Fibroblast of the aortic adventitia (primary cell): Measurements from ENCODE around the gene IL1F10. TPM values are rescaled to one million over a fixed set of nuclear protein-coding genes. Genes with fewer than 3 reads are reported as not detected.

Source experiments
- DNase-seq: peaks from one replicate; pipeline ENCODE4 v3.0.0-alpha.2; 2010; ENCODE audit warnings: low read depth
- H3K4me3 ChIP-seq: 2 replicates; pipeline ENCODE4 v1.5.1; 2011; ENCODE audit warnings: low read depth, mild to moderate bottlenecking, control low read depth, low read length, moderate library complexity
- CTCF ChIP-seq: IDR thresholded peaks from 2 replicates; pipeline ENCODE4 v1.5.1; 2011; ENCODE audit warnings: mild to moderate bottlenecking, low read length, control low read depth, inconsistent platforms; ENCODE audit not compliant: insufficient read depth
- total RNA-seq: library from RNA; depleted of rRNA; stranded (reverse); fragments of >200 nt; gene quantifications from 2 replicates; pipeline ENCODE4 v1.2.3, GENCODE V29; 2012; ENCODE audit warnings: low replicate concordance

Gene IL1F10
- total RNA-seq, 1 donor = not detected

GRCh38 chr2:113032737-113033136, 35.0 kb upstream of the IL1F10 start:
- no peak for DNase-seq
- TF ChIP-seq CTCF = no peak
- H3K4me3 ChIP-seq = no peak overlapping the region

DNA sequence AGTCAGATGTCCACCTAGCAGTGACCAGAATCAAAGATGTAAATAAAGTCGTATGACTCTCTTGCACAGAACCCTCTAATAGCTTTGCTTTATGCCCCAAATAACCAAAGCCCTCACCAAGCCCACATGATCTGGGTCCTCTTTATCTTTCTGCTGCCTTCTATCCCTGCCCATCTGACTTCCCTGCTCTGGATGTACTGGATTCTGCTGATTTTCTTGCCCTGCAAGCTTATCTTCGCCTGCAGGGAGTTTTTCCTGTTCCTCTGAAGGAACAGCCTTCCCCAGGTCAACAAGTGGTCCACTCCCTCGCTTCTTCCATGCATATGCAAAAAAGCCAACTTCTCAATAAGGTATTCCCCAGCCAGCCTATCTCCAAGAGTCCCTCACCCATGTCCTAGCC, 33.8 kb upstream of the IL1F10 start:
- no peak overlapping the region for H3K4me3 ChIP-seq
- DNase-seq = no peak
- no peak for TF ChIP-seq CTCF

DNA sequence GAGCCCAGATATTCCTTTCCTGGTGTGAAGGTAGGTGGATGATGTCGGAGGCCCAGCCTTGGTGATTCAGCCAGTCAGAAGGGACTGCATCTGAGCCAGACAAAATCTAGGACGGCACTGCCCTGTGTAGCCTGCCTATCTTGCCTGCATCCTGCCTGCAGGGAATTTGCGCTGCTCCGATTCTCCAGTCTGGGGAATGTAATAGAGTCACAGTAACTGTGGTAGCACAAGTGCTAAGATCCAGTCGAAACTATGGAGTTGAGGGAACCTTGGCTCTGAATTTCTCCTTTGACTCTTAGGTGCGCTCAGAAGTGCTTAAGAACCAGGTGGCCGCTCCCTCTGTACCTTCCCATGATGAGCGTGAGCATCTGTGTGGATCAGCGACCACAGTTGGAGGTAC, 31.0 kb upstream of the IL1F10 start:
- TF ChIP-seq CTCF = no peak
- DNase-seq = no peak
- H3K4me3 ChIP-seq = no peak overlapping the region

DNA sequence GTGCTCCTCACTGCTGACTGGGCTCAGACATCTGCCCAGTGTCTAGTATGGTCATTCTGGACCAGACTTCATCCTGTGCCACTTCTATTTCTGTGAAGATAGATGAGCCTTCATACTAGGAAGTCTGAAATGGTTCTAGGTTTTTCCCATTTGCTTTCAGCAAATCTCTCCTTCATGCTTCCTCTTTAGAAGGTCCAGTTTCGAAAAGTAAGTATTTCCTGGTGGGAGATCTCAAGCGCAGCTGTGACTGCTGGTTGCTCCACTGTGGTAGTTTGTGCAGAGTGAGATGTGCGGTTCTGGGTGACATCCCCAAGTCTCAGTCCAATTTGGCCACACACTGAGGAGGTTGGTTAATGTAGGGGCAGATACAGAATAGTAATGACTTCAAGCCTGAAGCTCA, 29.5 kb upstream of the IL1F10 start:
- no peak for DNase-seq
- TF ChIP-seq CTCF = no peak
- H3K4me3 ChIP-seq = no peak overlapping the region

DNA sequence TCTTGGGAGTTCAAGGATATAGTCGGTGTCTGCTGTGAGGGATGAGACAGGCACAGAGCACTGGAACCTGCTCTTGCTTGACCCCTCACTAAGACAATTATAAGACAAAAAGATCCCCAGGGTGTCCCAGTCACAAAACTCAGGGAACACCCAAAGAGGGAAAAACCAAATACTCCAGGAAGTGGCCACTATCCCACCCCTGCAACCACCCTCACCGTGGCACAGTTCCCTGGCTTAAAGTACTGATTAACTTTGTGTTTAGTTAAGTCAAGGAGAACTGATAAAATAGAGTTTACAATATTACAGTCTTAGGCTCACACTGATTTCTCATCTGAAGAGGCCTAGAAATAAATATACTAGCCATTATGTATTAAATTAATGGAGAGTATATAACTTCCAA, 28.6 kb upstream of the IL1F10 start:
- no peak for DNase-seq
- no peak overlapping the region for H3K4me3 ChIP-seq
- no peak for TF ChIP-seq CTCF

DNA sequence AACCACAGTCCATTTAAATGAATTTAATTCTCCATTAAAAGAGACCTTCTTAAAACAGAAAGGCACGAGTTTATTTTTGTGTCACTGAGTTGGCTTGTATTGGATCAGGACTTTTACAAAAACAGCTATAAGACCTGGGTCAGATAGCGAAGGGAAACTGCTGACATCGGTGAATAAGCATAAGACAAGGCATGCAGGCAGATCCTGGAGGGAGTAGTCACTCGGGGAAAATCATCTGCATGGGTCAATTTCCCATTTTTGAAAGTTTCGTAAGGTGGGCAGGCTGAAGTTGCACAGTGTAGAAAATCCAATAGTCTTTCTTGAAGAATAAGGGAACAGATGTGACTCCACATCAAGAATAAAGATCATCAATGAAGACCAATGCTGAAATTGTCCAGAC, 28.1 kb upstream of the IL1F10 start:
- TF ChIP-seq CTCF = no peak
- H3K4me3 ChIP-seq = no peak overlapping the region

DNA sequence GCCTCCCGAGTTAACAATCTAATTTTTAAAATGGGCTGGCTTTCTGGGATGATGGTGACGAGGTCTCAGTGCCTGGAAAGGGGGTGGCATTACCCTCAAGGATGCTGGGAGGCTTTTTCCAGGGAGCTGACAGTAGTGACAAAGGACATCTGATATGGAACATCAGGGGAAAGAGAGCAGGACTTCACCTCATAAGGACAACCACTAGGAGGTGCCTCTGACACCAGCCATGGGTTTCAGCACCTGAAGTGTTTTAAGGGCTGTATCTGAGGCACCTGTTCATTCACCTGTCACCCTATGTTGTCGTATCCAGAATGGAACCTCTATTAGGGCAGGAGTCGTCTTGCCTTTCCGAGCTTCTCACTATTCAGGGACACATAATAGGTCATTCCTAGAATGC, 25.9 kb upstream of the IL1F10 start:
- H3K4me3 ChIP-seq = no peak overlapping the region
- peak; percentile 4 for TF ChIP-seq CTCF
- DNase-seq = no peak

More for the DNA sequence above, 28.1 kb upstream of the IL1F10 start:
- no peak for DNase-seq
